AG04450 (cell line): ENCODE data around the gene FBN1. TPM values are rescaled to one million over a fixed set of nuclear protein-coding genes. Genes with fewer than 3 reads are reported as not detected.

Experiments used
- CTCF ChIA-PET: fragments of 300-600, 350-600 bp; formaldehyde crosslinking; extraction: SDS; loops from one replicate; lab custom pipeline; 2022; ENCODE audit warnings: antibody characterized with exemption, inconsistent platforms; lab: Charles Lee
- POLR2A ChIA-PET: fragments of 350-600 bp; formaldehyde crosslinking; extraction: SDS; loops from one replicate; lab custom pipeline; 2021; ENCODE audit warnings: antibody characterized with exemption, inconsistent platforms; lab: Yijun Ruan, JAX
- DNase-seq: peaks from one replicate; pipeline ENCODE4 v3.0.0-alpha.2; 2011; ENCODE audit warnings: low read depth, low spot score
- H3K27ac ChIP-seq: one replicate; pipeline ENCODE4 v1.5.1; 2012; ENCODE audit warnings: low read depth, low read length, control low read depth
- H3K27me3 ChIP-seq: one replicate; pipeline ENCODE4 v1.6.0; 2012; ENCODE audit warnings: low read length; ENCODE audit not compliant: control insufficient read depth, insufficient read depth
- H3K4me3 ChIP-seq: 2 replicates; pipeline ENCODE4 v1.5.1; 2011; ENCODE audit warnings: mild to moderate bottlenecking, low read depth, low read length, control low read depth
- H3K9me3 ChIP-seq: 2 replicates; pipeline ENCODE4 v1.5.1; 2012; ENCODE audit warnings: low read length; ENCODE audit not compliant: control insufficient read depth, insufficient read depth
- CTCF ChIP-seq: IDR thresholded peaks from 2 replicates; pipeline ENCODE4 v1.5.1; 2011; ENCODE audit warnings: low read depth, low read length, control low read depth, inconsistent platforms
- polyA plus RNA-seq: library from polyadenylated mRNA; depleted of rRNA; stranded (reverse); fragments of >200 nt; gene quantifications from 2 replicates; pipeline ENCODE4 v1.2.3, GENCODE V29; 2011

The FBN1 gene
- polyA plus RNA-seq, 1 experiment = 530 TPM

- DNase-seq = no peak
- ChIA-PET POLR2A (interaction anchor here (0.6 to 1.1 kb wide), 3 partner anchors 13 to 1168 kb away, joined by 3 to 5 read pairs (median 3); no protein-coding TSS in a partner anchor), CTCF (interaction anchor here (0.6 to 1.0 kb wide), 2 partner anchors 184 to 856 kb away, joined by 3 to 5 read pairs; no protein-coding TSS in a partner anchor)
- Histone ChIP-seq H3K4me3 (peak overlapping the region; percentile 45), H3K27ac (peak overlapping the region; percentile 72), H3K9me3 (no peaks in the 10 kb centered on the region), H3K27me3 (no peaks in the 10 kb centered on the region)
- TF ChIP-seq CTCF = no peak
Observed at GRCh38 chr15:48541341-48542278, 103.9 kb downstream of the FBN1 start.

GRCh38 chr15:48540756-48541155 is 104.8 kb downstream of the FBN1 start:
- ChIA-PET POLR2A (no interaction called here), CTCF (no interaction called here)
- H3K27ac ChIP-seq = no peak overlapping the region
- no peak for DNase-seq
- no peak overlapping the region for H3K4me3 ChIP-seq
- no peak for TF ChIP-seq CTCF
- H3K9me3 ChIP-seq = no peaks in the 10 kb centered on the region
- H3K27me3 ChIP-seq = no peaks in the 10 kb centered on the region

- ChIA-PET POLR2A (no interaction called here), CTCF (interaction anchor here (1.5 kb wide), 1 partner anchor 32 kb away, joined by 6 read pairs; no protein-coding TSS in a partner anchor)
- DNase-seq = no peak
- H3K27ac ChIP-seq = no peak overlapping the region
- no peaks in the 10 kb centered on the region for H3K27me3 ChIP-seq
- no peak for TF ChIP-seq CTCF
- H3K9me3 ChIP-seq = no peaks in the 10 kb centered on the region
- H3K4me3 ChIP-seq = no peak overlapping the region
Observed at GRCh38 chr15:48538941-48539340, 106.6 kb downstream of the FBN1 start.

GRCh38 chr15:48537271-48538113 is 108.0 kb downstream of the FBN1 start:
- no peak for TF ChIP-seq CTCF
- no peak overlapping the region for H3K27ac ChIP-seq
- no peaks in the 10 kb centered on the region for H3K27me3 ChIP-seq
- ChIA-PET POLR2A (interaction anchor here (0.6 to 1.2 kb wide), 2 partner anchors 15 to 104 kb away, joined by 3 read pairs; no protein-coding TSS in a partner anchor), CTCF (interaction anchor here (1.4 to 1.5 kb wide), 2 partner anchors 30 to 179 kb away, joined by 5 to 6 read pairs; no protein-coding TSS in a partner anchor)
- no peak overlapping the region for H3K4me3 ChIP-seq
- no peaks in the 10 kb centered on the region for H3K9me3 ChIP-seq
- no peak for DNase-seq
